OCI-LY1 (cell line): ENCODE measurements around the gene FAM240A.

Experiments used
- H2AFZ ChIP-seq: fragments of 200-600 bp; sonication (generic), shearing (Covaris generic); 2 replicates; pipeline ENCODE4 v1.6.0; 2014; ENCODE audit warnings: antibody characterized with exemption, mild to moderate bottlenecking, low read length
- H3F3A ChIP-seq: fragments of 200-600 bp; sonication (generic), shearing (Covaris generic); 2 replicates; pipeline ENCODE4 v1.6.0; 2014; ENCODE audit warnings: mild to moderate bottlenecking, antibody characterized with exemption, low read length, moderate library complexity; ENCODE audit not compliant: insufficient read depth
- H3K27ac ChIP-seq: fragments of 200-600 bp; sonication (generic); 2 replicates; pipeline ENCODE4 v1.5.1; 2014; ENCODE audit warnings: low read length, mixed run types, mild to moderate bottlenecking, low read depth; ENCODE audit not compliant: poor library complexity, severe bottlenecking
- H3K27me3 ChIP-seq: fragments of 200-600 bp; sonication (generic); 2 replicates; pipeline ENCODE4 v1.6.0; 2014; ENCODE audit warnings: antibody characterized with exemption, mild to moderate bottlenecking, low read length, moderate library complexity; ENCODE audit not compliant: insufficient read depth
- H3K36me3 ChIP-seq: fragments of 200-600 bp; sonication (generic); 2 replicates; pipeline ENCODE4 v1.6.1; 2014; ENCODE audit warnings: mild to moderate bottlenecking, antibody characterized with exemption, low read length, moderate library complexity, mixed read lengths; ENCODE audit not compliant: insufficient read depth
- H3K4me1 ChIP-seq: fragments of 200-600 bp; sonication (generic); 2 replicates; pipeline ENCODE4 v1.5.1; 2014; ENCODE audit warnings: mild to moderate bottlenecking, low read length, moderate library complexity; ENCODE audit not compliant: insufficient read depth, severe bottlenecking
- H3K4me2 ChIP-seq: fragments of 200-600 bp; sonication (generic), shearing (Covaris generic); 2 replicates; pipeline ENCODE4 v1.6.1; 2014; ENCODE audit warnings: low read length
- H3K4me3 ChIP-seq: fragments of 200-600 bp; sonication (generic); 2 replicates; pipeline ENCODE4 v1.5.1; 2014; ENCODE audit warnings: low read length, low read depth, mild to moderate bottlenecking, mixed read lengths; ENCODE audit not compliant: poor library complexity, severe bottlenecking
- H3K79me2 ChIP-seq: fragments of 200-600 bp; shearing (Covaris generic); 2 replicates; pipeline ENCODE4 v1.6.1; 2016; ENCODE audit warnings: mixed run types, low read length, mixed read lengths; ENCODE audit not compliant: insufficient read depth
- H3K9ac ChIP-seq: fragments of 200-600 bp; sonication (generic), shearing (Covaris generic); 2 replicates; pipeline ENCODE4 v1.6.1; 2014; ENCODE audit warnings: mild to moderate bottlenecking, low read length, mixed read lengths
- H3K9me2 ChIP-seq: fragments of 200-600 bp; sonication (generic), shearing (Covaris generic); 2 replicates; pipeline ENCODE4 v1.6.1; 2014; ENCODE audit warnings: low read depth, mild to moderate bottlenecking, low read length, mixed read lengths
- H3K9me3 ChIP-seq: fragments of 200-600 bp; shearing (Covaris generic); 2 replicates; pipeline ENCODE4 v1.6.1; 2014; ENCODE audit warnings: low read length, mixed read lengths
- H4K20me1 ChIP-seq: fragments of 200-600 bp; sonication (generic), shearing (Covaris generic); 2 replicates; pipeline ENCODE4 v1.6.0; 2016; ENCODE audit warnings: mild to moderate bottlenecking, low read length; ENCODE audit not compliant: insufficient read depth
- CTCF ChIP-seq: fragments of 200-600 bp; sonication (generic), shearing (Covaris generic); IDR thresholded peaks from 2 replicates; pipeline ENCODE4 v1.5.1; 2017; ENCODE audit warnings: mild to moderate bottlenecking, antibody characterized with exemption, low read length, moderate library complexity, mixed read lengths
- EZH2 ChIP-seq: fragments of 200-600 bp; sonication (generic), shearing (Covaris generic); IDR thresholded peaks from 2 replicates; pipeline ENCODE4 v1.8.0; 2017; ENCODE audit warnings: borderline replicate concordance, mixed run types, mild to moderate bottlenecking, antibody characterized with exemption, low read length, moderate library complexity, mixed read lengths

FAM240A gene

GRCh38 chr3:46565607-46566039, 46.7 kb upstream of the FAM240A start:
- no peak overlapping the region for H2AFZ ChIP-seq

GRCh38 chr3:46566040-46566641, 46.2 kb upstream of the FAM240A start, which contains the start of gene LRRC2:
TSS of gene LRRC2 (minus strand) at chr3:46566302. CDS start at chr3:46551591, 14,711 bp downstream.
- Histone ChIP-seq H3K27ac (no peak within 1 kb of the TSS), H3K4me2 (no peak within 1 kb of the TSS), H3K9me2 (no peaks in the 10 kb centered on the region), H2AFZ (no peak within 1 kb of the TSS), H3K36me3 (no peaks in the 10 kb centered on the region), H3K27me3 (0 out of 2 replicates have a peak, but pooled peaks cover 6% of the 10 kb centered on the region), H3F3A (no peaks in the 10 kb centered on the region), H3K4me3 (no peak within 1 kb of the TSS), H3K9me3 (no peaks in the 10 kb centered on the region), H3K79me2 (no peaks in the 10 kb centered on the region), H4K20me1 (no peaks in the 10 kb centered on the region), H3K9ac (no peak within 1 kb of the TSS), H3K4me1 (no peaks in the 10 kb centered on the region)
- TF ChIP-seq CTCF: no peak
- no peak for TF ChIP-seq EZH2

More at GRCh38 chr3:46565607-46566039, 46.7 kb upstream of the FAM240A start:
- TF ChIP-seq EZH2 (no peak), CTCF (no peak)
- Histone ChIP-seq H4K20me1 (no peaks in the 10 kb centered on the region), H3K27me3 (0 out of 2 replicates have a peak, but pooled peaks cover 6% of the 10 kb centered on the region), H3F3A (no peaks in the 10 kb centered on the region), H3K4me3 (no peak overlapping the region), H3K9ac (no peak overlapping the region), H3K9me2 (no peaks in the 10 kb centered on the region), H3K79me2 (no peaks in the 10 kb centered on the region), H3K36me3 (no peaks in the 10 kb centered on the region), H3K4me1 (no peaks in the 10 kb centered on the region), H3K9me3 (no peaks in the 10 kb centered on the region), H3K27ac (no peak overlapping the region), H3K4me2 (no peak overlapping the region)

GRCh38 chr3:46571684-46572083, 40.6 kb upstream of the FAM240A start:
- H4K20me1 ChIP-seq: no peaks in the 10 kb centered on the region
- H3K36me3 ChIP-seq: no peaks in the 10 kb centered on the region
- H3K4me2 ChIP-seq: no peak overlapping the region
- no peak overlapping the region for H3K4me3 ChIP-seq
- H2AFZ ChIP-seq: no peak overlapping the region
- no peak overlapping the region for H3K9ac ChIP-seq
- H3K4me1 ChIP-seq: no peaks in the 10 kb centered on the region
- H3F3A ChIP-seq: no peaks in the 10 kb centered on the region
- H3K27me3 ChIP-seq: no peaks in the 10 kb centered on the region; the same call in 1 of the 2 replicates
- no peaks in the 10 kb centered on the region for H3K9me3 ChIP-seq
- no peak for TF ChIP-seq EZH2
- no peak for TF ChIP-seq CTCF
- no peak overlapping the region for H3K27ac ChIP-seq
- H3K79me2 ChIP-seq: no peaks in the 10 kb centered on the region
- no peaks in the 10 kb centered on the region for H3K9me2 ChIP-seq
